ENCODE results near the gene CFC1B. TPM values are rescaled to one million over a fixed set of nuclear protein-coding genes. Genes with fewer than 3 reads are reported as not detected.
"Not testable (repeated sequence)": the region's sequence is repeated elsewhere in the genome, so short reads cannot be mapped to it uniquely, and the experiment has no call there.

CFC1B gene
- total and polyA plus RNA-seq, 3 donors from 2014 or later = not detected

DNA sequence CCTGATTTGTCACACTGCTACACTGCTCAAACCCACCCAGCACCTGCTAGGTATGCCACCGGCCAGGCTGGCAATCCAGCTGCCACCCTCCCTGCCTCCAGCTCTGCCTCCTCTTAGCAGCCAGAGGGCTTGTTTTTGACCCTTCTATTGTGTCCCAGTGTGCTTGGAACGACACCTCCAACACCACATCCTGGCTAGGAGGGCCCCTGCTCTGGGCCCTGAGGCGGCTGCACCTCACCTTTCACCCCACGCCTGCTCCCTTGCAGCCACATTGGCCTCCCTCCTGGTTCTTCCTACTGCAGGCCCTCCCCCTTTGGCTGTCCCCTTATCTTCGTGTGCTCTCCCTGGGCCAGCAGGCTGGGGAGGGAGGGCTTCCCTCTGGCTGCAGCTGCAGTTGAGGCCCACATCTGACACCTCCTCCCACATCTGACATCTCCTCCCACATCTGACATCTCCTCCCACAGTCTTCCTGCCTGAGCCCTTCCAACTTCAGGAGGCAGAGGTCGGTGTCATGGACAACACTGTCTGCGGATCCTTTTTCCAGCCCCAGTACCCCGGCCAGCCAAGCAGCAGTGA, 55.3 kb downstream of the CFC1B start:
- H3K4me1 ChIP-seq; H3K27me3 ChIP-seq; H3K4me3 ChIP-seq; intact Hi-C loops (cut with DNase I; ENCODE audit: low total_unique reads); DNase-seq; H3K9me3 ChIP-seq; H3K27ac ChIP-seq; H3K36me3 ChIP-seq (ENCODE audit: low read depth, missing control alignments): not testable (repeated sequence)
- no CpG with 5 or more reads among the region's 8 CpGs for WGBS, 2 donors

- H3K9me3 ChIP-seq; H3K4me3 ChIP-seq; H3K4me1 ChIP-seq; H3K27me3 ChIP-seq; H3K27ac ChIP-seq; H3K36me3 ChIP-seq (ENCODE audit: low read depth, missing control alignments); DNase-seq; intact Hi-C loops (cut with DNase I; ENCODE audit: low total_unique reads): not testable (repeated sequence)
- WGBS, 2 donors = no CpG with 5 or more reads among the region's 4 CpGs
Measured at GRCh38 chr2:130577559-130577958, 56.5 kb downstream of the CFC1B start.

Small RNA genes within 50 kb of the gene (small RNA-seq; reads per million reads assigned to genes)
- gene RF00017 (0 reads per million in 2 donors), gene RNU6-473P (0 reads per million in 2 donors)

Other genes starting within 250 kb of the CFC1B start
- gene IMP4, start 178.3 kb upstream of the CFC1B start, total RNA-seq = 100 to 1,000 TPM; 103 to 109 TPM
- 57.1 TPM for gene IMP4, start 178.3 kb upstream of the CFC1B start, polyA plus RNA-seq (ENCODE audit: insufficient read depth, low read depth, low replicate concordance)
- 10 to 100 TPM; 23.4 to 33.0 TPM for gene PTPN18, start 165.2 kb upstream of the CFC1B start, total RNA-seq
- 23.3 TPM for gene PTPN18, start 165.2 kb upstream of the CFC1B start, polyA plus RNA-seq (ENCODE audit: insufficient read depth, low read depth, low replicate concordance)
- gene POTEI, start 11.9 kb upstream of the CFC1B start, total RNA-seq = 10 to 100 TPM; 38.7 to 76.1 TPM
- 11.3 TPM for gene POTEI, start 11.9 kb upstream of the CFC1B start, polyA plus RNA-seq (ENCODE audit: insufficient read depth, low read depth, low replicate concordance)
- gene CFC1, start 78.4 kb downstream of the CFC1B start, total RNA-seq = 1 to 10 TPM; 2.0 to 2.3 TPM
- not detected for gene CFC1, start 78.4 kb downstream of the CFC1B start, polyA plus RNA-seq (ENCODE audit: insufficient read depth, low read depth, low replicate concordance)
- 10 to 100 TPM; 17.2 to 76.1 TPM for gene POTEJ, start 90.2 kb downstream of the CFC1B start, total RNA-seq
- 6.0 TPM for gene POTEJ, start 90.2 kb downstream of the CFC1B start, polyA plus RNA-seq (ENCODE audit: insufficient read depth, low read depth, low replicate concordance)
- under 1 TPM; 0.68 to 0.79 TPM for gene GPR148, start 207.8 kb downstream of the CFC1B start, total RNA-seq
- not detected for gene GPR148, start 207.8 kb downstream of the CFC1B start, polyA plus RNA-seq (ENCODE audit: insufficient read depth, low read depth, low replicate concordance)
- gene AMER3, start 234.3 kb downstream of the CFC1B start, total RNA-seq = 1 to 10 TPM; 3.0 to 3.5 TPM
- gene AMER3, start 234.3 kb downstream of the CFC1B start, polyA plus RNA-seq (ENCODE audit: insufficient read depth, low read depth, low replicate concordance) = 0.99 TPM